VCaP (cell line): ENCODE data around the gene KIAA1191.

Source experiments
- H3K27ac ChIP-seq: fragments of 450-650 bp; 2 replicates; pipeline ENCODE4 v1.5.1; 2017
- CTCF ChIP-seq: fragments of 450-650 bp; conservative IDR thresholded peaks from 2 replicates; pipeline ENCODE4 v1.5.1; 2017; ENCODE audit warnings: mild to moderate bottlenecking, moderate library complexity

The KIAA1191 gene

GRCh38 chr5:176355400-176356178 is 6.0 kb downstream of the KIAA1191 start:
- no peak for TF ChIP-seq CTCF
- H3K27ac ChIP-seq, result no peak overlapping the region

GRCh38 chr5:176353533-176353932 is 8.0 kb downstream of the KIAA1191 start:
- TF ChIP-seq CTCF, result no peak
- H3K27ac ChIP-seq, result no peak overlapping the region

- no peak overlapping the region; the same call in 1 of the 2 replicates for H3K27ac ChIP-seq
- no peak for TF ChIP-seq CTCF
Observed at GRCh38 chr5:176352116-176352878, 9.3 kb downstream of the KIAA1191 start.

GRCh38 chr5:176350416-176350815 is 11.1 kb downstream of the KIAA1191 start:
- no peak for TF ChIP-seq CTCF
- no peak overlapping the region for H3K27ac ChIP-seq

GRCh38 chr5:176342766-176343458 is 18.7 kb downstream of the KIAA1191 start:
- no peak overlapping the region for H3K27ac ChIP-seq
- TF ChIP-seq CTCF, result no peak

- no peak overlapping the region for H3K27ac ChIP-seq
Observed at GRCh38 chr5:176342158-176342483, 19.4 kb downstream of the KIAA1191 start.

More at GRCh38 chr5:176342158-176342483, 19.4 kb downstream of the KIAA1191 start:
- TF ChIP-seq CTCF, result no peak
